Mucosa of gallbladder (tissue), 1 donor: Measurements from ENCODE around the gene METTL24. TPM values are rescaled to one million over a fixed set of nuclear protein-coding genes. Genes with fewer than 3 reads are reported as not detected.

Experiments used
- DNase-seq: peaks from one replicate; pipeline ENCODE4 v3.0.0-alpha.2; 2020; ENCODE audit warnings: low spot score
- total RNA-seq: library from RNA; stranded (reverse); gene quantifications from one replicate; pipeline ENCODE4 v1.2.1, GENCODE V29; 2021
- donor health status: DM: no; HTN: no; CAD: no.

METTL24 gene
- total RNA-seq, 1 donor from 2014 or later: 15.7 TPM

- DNase-seq: no peak
These were observed 23.5 kb downstream of the METTL24 start for GRCh38 chr6:110334423-110335180.

DNA sequence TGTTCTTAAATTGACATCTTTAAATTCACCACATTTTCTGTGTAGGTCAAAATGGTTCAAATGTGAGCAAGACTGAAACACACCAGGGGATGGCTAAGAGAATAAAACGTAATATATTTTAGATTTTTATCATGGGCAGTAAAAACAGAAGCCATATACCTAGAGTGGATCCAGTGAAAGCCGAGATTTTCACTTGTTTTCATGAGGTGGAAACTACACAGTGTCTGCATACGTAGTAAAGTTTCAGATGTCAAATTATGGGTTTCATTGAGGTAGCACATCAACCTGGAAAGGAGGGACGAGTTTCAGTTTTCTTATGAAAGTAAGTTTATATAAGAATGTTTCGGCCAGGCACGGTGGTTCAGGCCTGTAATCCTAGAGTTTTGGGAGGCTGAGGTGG is 25.9 kb downstream of the METTL24 start:
- DNase-seq: no peak

DNA sequence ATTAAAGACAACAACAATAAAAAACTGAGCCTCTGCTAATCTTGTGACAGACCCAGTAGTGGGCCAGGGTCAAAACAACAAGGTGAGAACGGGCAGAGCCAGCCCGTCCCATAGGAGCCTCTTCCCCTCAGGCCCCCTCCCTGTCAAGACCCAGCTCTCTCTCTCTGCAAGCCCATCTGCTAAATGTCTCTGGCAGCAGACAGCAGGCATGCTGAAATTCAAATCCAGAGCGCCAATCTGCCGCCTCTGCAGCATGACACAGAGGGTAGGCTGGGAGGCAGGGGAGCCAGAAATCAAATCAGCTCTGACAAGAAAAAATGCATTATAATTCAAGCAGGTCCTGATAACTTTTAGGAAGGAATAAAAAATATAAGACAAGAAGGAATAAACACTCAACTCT is 26.3 kb downstream of the METTL24 start:
- DNase-seq: no peak

DNA sequence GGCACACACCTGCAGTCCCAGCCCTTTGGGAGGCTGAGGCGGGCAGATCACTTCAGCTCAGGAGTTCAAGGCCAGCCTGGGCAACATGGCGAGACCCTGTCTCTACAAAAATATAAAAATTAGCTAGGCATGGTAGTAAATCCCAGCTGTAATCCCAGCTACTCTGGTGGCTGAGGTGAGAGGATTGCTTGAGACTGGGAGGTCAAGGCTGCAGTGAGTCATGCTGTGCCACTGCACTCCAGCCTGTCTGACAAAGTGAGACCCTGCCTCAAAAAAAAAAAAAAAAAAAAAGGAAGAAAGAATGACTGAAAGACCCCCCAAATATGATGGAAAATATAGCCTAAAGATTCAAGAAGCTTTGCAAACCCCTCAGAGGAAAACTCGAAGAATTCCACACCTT is 26.8 kb downstream of the METTL24 start:
- no peak for DNase-seq

DNA sequence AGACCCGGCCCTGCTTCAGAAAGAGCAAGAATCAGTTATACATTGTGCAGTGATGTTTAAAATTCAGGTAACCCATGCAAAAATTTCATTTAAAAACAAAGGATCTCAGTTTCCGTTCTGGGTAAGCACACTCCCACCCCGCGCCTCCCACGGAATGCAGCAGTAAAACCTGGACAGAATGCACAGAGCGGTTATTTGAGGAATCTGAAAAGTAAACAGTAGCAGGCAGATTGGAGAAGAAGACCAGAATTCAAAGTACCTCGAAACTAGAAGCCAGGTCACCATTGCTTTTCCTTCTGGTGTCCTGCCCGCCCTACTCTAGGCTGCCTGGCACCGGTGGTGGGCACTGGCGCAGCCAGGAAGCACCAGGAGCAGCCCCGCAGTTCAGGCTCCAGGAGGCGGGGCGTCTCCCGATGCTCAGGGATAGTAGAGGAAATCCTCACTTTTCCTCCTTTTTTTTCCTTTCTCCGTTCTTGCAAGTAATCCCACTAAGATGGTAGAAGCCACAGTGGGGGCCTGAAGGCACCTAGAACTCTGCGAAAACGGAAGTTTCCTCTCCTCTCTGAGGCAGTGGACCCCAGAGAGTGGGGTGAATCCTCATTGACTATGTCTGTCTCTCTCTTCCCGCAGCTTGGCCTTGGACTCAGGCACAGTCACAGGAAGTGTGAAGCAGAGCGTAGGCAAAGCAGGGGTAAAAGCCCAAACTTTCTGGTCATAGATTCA is 28.3 kb downstream of the METTL24 start:
- DNase-seq: no peak

- no peak for DNase-seq
These were observed 28.8 kb downstream of the METTL24 start for GRCh38 chr6:110329348-110329713.

DNA sequence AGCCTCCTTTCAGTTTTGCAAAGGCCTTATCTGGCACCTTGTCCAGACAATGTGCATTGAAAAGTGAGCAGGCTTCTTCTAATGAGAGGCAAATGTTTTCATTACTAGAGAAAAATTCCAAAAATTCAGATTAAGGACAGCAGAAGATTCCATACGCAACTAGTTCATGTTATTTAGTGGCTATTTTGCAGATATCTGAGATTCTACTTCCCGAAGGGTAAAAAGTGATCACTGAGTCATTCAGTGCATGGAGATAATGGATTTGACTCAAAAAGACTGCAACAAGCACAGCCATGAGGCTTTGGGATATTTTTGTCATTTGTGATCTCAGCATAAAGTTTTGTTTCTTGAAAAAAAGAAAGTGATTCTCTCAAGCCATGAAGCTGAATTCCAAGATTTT is 29.9 kb downstream of the METTL24 start:
- no peak for DNase-seq

- DNase-seq: no peak
These were observed 30.8 kb downstream of the METTL24 start for GRCh38 chr6:110327391-110327790.

GRCh38 chr6:110326609-110327008 is 31.5 kb downstream of the METTL24 start:
- DNase-seq: no peak

DNA sequence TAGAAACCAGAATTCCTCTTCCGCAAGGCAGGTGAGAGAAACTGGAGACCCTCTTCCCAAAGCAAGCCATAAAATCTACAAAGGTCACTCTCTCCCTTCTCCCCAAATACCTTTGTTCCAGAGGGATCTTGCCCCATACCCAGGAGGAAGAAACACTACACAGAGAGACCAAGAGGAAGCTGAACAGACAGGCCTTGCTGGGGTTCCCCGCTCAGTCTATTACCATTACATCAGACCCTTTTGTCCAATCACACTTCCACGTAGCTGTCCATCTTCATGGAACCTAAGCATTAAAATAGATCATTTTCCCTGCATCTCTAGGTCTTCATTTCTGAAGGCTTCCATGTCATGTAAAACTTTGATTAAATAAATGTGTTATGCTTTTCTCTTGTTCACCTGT is 32.1 kb downstream of the METTL24 start:
- DNase-seq: no peak

DNA sequence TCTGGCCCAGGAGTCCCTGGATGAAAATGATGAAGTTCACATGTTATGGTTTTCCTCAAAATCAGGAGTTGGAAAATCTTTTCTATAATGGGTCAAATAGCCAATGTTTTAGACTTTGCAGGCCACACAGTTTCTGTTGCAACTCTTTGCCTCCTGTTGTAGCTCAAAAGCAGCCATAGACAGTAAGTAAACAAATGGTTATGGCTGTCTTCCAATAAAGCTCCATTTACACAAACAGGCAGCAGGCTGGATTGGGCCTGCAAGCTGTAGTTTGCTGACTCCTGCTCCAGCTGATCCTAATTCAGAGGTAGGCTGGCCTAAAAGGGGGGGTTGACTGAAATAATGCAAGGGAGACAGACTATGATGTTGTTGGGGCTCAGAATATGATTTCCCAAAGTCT is 33.0 kb downstream of the METTL24 start:
- DNase-seq: peak; percentile 45

DNA sequence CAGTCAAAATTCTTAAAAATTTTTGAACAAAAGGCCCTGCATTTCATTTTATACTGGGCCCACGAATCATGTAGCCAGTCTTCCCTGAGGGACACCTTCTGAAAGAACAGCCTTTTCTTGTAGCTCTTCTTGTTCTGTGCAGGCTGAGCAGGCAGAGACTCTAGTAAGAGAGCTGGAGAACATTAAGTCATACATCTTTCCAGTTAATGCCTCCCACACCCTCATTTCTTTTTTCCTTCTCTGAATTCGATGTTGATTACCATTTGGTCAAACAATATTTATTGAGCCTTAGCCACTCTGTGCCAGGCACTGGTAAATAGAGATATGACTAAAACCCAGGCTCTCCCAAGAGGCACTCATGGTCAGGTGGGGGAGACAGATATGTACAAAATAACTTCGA is 33.6 kb downstream of the METTL24 start:
- DNase-seq: no peak

DNA sequence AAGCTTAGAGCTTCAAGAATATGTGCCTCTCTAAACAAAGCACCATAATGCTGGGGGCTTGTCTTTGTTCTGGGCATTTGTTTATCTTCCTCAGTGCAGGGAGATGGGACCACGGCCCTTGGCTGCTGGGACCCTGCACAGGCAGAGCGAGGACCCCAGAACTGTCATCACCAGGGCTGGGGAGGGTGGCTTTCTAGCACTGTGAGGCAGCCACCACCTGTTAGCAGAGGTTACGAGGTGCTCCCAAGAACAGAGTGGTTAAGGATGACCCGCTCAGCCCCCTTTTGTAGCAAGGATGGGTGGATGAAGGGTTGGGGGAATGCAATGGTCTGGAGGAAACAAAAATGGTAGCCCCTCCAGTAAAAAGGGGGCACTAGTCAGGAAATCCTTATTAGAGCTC is 34.9 kb downstream of the METTL24 start:
- no peak for DNase-seq

DNA sequence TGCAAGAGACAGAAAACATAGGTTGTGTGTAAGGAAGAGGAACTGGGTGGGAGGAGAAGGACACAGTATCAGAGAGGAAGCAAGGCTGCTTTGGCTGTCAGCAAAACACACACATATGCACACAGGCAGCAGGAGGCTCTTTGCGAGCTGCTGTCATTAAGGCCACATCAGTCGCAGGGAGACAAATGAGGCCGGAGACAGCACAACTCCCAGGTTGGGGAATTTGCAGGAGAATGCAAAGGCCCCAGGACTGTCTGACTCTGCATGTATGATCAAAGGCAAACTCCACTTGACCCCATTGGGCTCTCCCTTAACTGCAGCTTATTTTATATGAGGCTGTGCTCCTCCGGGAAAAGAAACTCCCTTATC is 35.3 kb downstream of the METTL24 start:
- DNase-seq: no peak

- DNase-seq: no peak
These were observed 35.8 kb downstream of the METTL24 start for GRCh38 chr6:110322151-110322873.

DNA sequence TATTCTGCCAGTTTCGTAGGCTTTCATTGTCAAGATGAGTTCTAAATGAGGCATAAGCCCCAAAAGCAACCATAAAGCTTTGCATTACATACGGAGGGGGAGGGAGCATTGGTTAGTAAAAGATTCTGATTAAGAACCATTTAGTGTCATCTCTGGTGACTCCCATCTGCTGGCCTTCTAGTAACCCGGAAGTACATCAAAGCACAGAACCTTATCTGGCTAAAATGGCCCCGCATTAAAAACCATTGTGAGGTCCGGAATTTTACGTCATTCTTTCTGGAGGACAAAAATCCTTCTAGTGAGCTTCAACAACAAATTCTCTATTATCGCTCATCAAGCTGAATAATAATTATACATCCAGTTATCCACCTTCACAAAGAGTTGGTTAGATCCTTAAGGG is 37.8 kb downstream of the METTL24 start:
- DNase-seq: no peak

GRCh38 chr6:110319843-110320242 is 38.3 kb downstream of the METTL24 start:
- DNase-seq: no peak

DNA sequence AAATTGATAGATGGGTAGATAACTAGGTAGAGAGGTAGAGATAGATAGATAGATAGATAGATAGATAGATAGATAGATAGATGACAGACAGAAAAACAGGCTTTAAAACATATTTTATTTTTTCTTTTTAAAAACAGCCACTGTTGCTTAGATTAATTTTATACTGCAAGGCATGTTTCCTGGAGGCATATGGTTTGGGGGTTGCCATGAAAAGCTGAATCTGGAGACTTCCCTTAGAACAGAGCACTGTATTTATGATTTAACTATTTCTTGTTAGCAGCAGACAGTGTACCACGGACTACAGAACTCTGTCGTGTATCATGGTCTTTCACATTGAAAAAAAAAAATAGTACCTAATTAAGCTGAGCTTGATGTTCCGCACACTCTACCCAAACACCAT is 38.8 kb downstream of the METTL24 start:
- no peak for DNase-seq

DNA sequence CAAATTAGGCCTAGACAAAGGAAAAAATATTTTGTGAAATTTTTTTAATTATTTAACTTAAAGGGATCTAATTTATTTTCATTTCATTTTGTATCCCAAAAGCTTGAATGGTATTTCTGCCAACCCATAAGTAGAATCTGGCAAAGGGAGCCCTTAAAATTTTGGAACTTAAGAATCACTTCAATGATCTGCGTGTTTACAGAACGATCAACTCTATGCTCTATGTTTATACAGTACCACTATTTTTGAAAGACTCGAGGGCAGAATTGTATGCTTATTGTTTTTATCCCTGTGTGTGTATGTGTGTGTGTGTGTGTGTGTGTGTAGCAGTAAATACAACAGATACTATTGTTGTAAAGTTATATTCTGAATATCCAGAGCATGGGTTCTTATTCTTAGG is 39.2 kb downstream of the METTL24 start:
- no peak for DNase-seq

- no peak for DNase-seq
These were observed 40.5 kb downstream of the METTL24 start for GRCh38 chr6:110317646-110318045.

GRCh38 chr6:110317189-110317588 is 41.0 kb downstream of the METTL24 start:
- no peak for DNase-seq

- no peak for DNase-seq
These were observed 42.2 kb downstream of the METTL24 start for GRCh38 chr6:110315869-110316398.
